Liver (tissue), 9 donors: ENCODE results near the gene ARID3A. TPM values are rescaled to one million over a fixed set of nuclear protein-coding genes. Genes with fewer than 3 reads are reported as not detected.

Source experiments
- DNase-seq: peaks from one replicate; pipeline ENCODE4 v3.0.0-alpha.2; 2017; ENCODE audit warnings: low spot score
- H3K27ac ChIP-seq, 2 donors: one replicate each; pipeline ENCODE4 v1.7.0; 2013; ENCODE audit warnings: inconsistent platforms in 2 of 2, low read length in 2 of 2, control low read depth in 1 of 2, low read depth in 1 of 2, mild to moderate bottlenecking in 1 of 2
- H3K27me3 ChIP-seq, 4 donors: one replicate each; pipeline versions ENCODE4 v1.6.1 to v1.7.0; 2013; ENCODE audit warnings: low read length in 3 of 4, inconsistent platforms in 1 of 4, mild to moderate bottlenecking in 1 of 4, moderate library complexity in 1 of 4; ENCODE audit not compliant: control insufficient read depth in 4 of 4, insufficient read depth in 4 of 4
- H3K36me3 ChIP-seq, 4 donors: one replicate each; pipeline versions ENCODE4 v1.6.1 to v1.7.0; 2013; ENCODE audit warnings: low read length in 3 of 4, mild to moderate bottlenecking in 3 of 4, low read depth in 1 of 4, moderate library complexity in 1 of 4; ENCODE audit not compliant: control insufficient read depth in 4 of 4, insufficient read depth in 3 of 4
- H3K4me1 ChIP-seq, 4 donors: one replicate each; pipeline versions ENCODE4 v1.6.1 to v1.7.0; 2013; ENCODE audit warnings: low read length in 3 of 4, mild to moderate bottlenecking in 3 of 4, moderate library complexity in 1 of 4; ENCODE audit not compliant: control insufficient read depth in 4 of 4, insufficient read depth in 4 of 4
- H3K4me3 ChIP-seq, 3 donors: one replicate each; pipeline versions ENCODE4 v1.6.1 to v1.7.0; 2013; ENCODE audit warnings: low read length in 3 of 3, control low read depth in 1 of 3, low read depth in 1 of 3, mild to moderate bottlenecking in 1 of 3
- H3K9ac ChIP-seq, 2 donors: one replicate each; pipeline ENCODE4 v1.7.0; 2013; ENCODE audit warnings: low read length in 2 of 2, mild to moderate bottlenecking in 2 of 2, moderate library complexity in 2 of 2, control low read depth in 1 of 2, low read depth in 1 of 2
- H3K9me3 ChIP-seq, 4 donors: one replicate each; pipeline versions ENCODE4 v1.6.1 to v1.7.0; 2013; ENCODE audit warnings: low read length in 3 of 4; ENCODE audit not compliant: control insufficient read depth in 4 of 4
- CTCF ChIP-seq: fragments of 150-350 bp; IDR thresholded peaks from 2 replicates; pipeline ENCODE4 v1.5.1; 2017; ENCODE audit warnings: improper control_type of control experiment, low read depth, low read length; ENCODE audit not compliant: missing input control
- EGR1 ChIP-seq, 2 donors: IDR thresholded peaks; 2 replicates each; pipeline ENCODE4 v1.6.1; 2016 to 2018; ENCODE audit warnings: antibody characterized with exemption in 2 of 2, low read depth in 2 of 2
- HNF4A ChIP-seq, 2 donors: conservative IDR thresholded peaks; 2 replicates each; pipeline ENCODE4 v1.6.1; 2016; ENCODE audit warnings: antibody characterized with exemption in 2 of 2, mild to moderate bottlenecking in 2 of 2
- HNF4G ChIP-seq: IDR thresholded peaks from 2 replicates; pipeline ENCODE4 v1.6.1; 2016; ENCODE audit warnings: antibody characterized with exemption
- RAD21 ChIP-seq, 2 donors: IDR thresholded peaks; 2 replicates each; pipeline ENCODE4 v1.6.1; 2016; ENCODE audit warnings: antibody characterized with exemption in 2 of 2, mild to moderate bottlenecking in 2 of 2
- REST ChIP-seq: IDR thresholded peaks from 2 replicates; pipeline ENCODE4 v1.6.1; 2016; ENCODE audit warnings: antibody characterized with exemption, mild to moderate bottlenecking
- SP1 ChIP-seq: IDR thresholded peaks from 2 replicates; pipeline ENCODE4 v1.6.1; 2018; ENCODE audit warnings: antibody characterized with exemption, mild to moderate bottlenecking
- TAF1 ChIP-seq: conservative IDR thresholded peaks from 2 replicates; pipeline ENCODE4 v1.6.1; 2016; ENCODE audit warnings: antibody characterized with exemption, mild to moderate bottlenecking
- WGBS: extraction: QIAGEN DNeasy Blood & Tissue Kit; methylation state at CpG from one replicate; pipeline ENCODE4 v1.1.7; 2013; 5-methylcytosine and 5-hydroxymethylcytosine counted together
- polyA plus RNA-seq, 2 donors: library from polyadenylated mRNA; stranded (reverse) in 1 of 2; unstranded in 1 of 2; fragments of 200-250 nt in 1 of 2; fragments of >200 nt in 1 of 2; fragmentation: Nextera tagmentation in 1 of 2; extraction: Ambion mirVana in 1 of 2; gene quantifications; one replicate each; pipeline versions ENCODE4 v1.2.1 to v1.2.3, GENCODE V29; 2013 to 2015
- total RNA-seq, 2 donors: library from RNA; depleted of rRNA; stranded (reverse); fragments of >200 nt; gene quantifications; one replicate each; pipeline ENCODE4 v1.2.3, GENCODE V29; 2014
- TF ChIP-seq, protein P1 (sequence below): IDR thresholded peaks from 2 replicates; pipeline ENCODE4 v1.6.1; 2016; ENCODE audit warnings: antibody characterized with exemption
- TF ChIP-seq, protein P2 (sequence below): IDR thresholded peaks from 2 replicates; pipeline ENCODE4 v1.6.1; 2016; ENCODE audit warnings: antibody characterized with exemption
- donor health status: healthy.
- donor health status: healthy.
- donor health status: healthy.
- donor health status: healthy.
- donor health status: healthy.

ARID3A gene
- total and polyA plus RNA-seq, 4 donors, result 0.74 to 42.4 (median 3.1) TPM

DNA sequence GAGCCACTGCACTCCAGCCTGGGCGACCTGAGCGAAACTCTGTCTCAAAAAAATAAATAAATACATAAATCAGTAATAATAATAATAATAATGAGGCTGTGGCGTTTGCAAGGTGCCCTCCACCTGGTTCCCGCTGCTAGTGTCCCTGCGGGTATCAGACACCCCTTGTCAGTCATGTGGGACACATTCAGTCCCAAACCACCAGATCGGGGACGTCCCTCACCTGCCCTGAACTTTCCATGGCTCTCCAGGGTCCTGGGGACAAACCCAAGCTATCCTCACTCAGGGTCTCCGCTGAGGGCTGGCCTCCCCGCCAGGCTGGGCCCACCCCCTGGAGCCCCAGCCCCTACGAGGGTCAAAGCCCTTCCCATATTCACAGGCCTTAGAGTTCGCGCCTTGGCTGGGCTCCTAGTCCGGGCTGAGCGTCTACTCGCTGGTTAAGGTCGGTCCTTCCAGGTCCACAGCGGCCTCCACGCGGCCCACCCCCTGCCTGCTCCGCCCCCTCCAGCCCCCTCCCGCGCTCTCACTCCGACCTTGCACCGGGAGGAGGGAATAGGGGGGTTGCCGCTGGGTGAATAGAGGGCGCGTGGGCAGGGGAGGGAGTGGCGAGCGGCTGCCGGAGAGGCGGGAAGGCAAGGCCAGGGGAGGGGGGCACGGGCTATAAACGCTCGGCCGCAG is 9.1 kb upstream of the ARID3A start:
- H3K27me3 ChIP-seq, result peaks cover 0 to 15% (median 3%) of the 10 kb centered on the region in 4 donors
- 17% methylated on average over 35 of the region's 35 CpGs for WGBS
- peak overlapping the region in 1 of 3 donors; percentile 35 for H3K4me3 ChIP-seq
- H3K4me1 ChIP-seq, result peaks cover 0 to 32% (median 16%) of the 10 kb centered on the region in 4 donors
- H3K9me3 ChIP-seq, result no peaks in the 10 kb centered on the region
- H3K36me3 ChIP-seq, result no peaks in the 10 kb centered on the region
- H3K9ac ChIP-seq, result no peak overlapping the region
- no peak for TF ChIP-seq SP1
- DNase-seq, result peak; percentile 61
- no peak overlapping the region for H3K27ac ChIP-seq

- WGBS, result 2% methylated on average over 87 of the region's 87 CpGs
- no peak for TF ChIP-seq HNF4G
- TF ChIP-seq HNF4A (conservative IDR thresholded peaks at IDR 0.05), result no peak
- peak; percentile 34 to 61 for TF ChIP-seq RAD21 (IDR thresholded peaks at IDR 0.05)
- no peak for TF ChIP-seq EGR1 (IDR thresholded peaks at IDR 0.05; ENCODE audit: low read depth in 2 of 2)
- TF ChIP-seq, protein P1, sequence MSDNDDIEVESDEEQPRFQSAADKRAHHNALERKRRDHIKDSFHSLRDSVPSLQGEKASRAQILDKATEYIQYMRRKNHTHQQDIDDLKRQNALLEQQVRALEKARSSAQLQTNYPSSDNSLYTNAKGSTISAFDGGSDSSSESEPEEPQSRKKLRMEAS, result no peak
- TF ChIP-seq REST, result no peak
- no peak for TF ChIP-seq SP1
- TF ChIP-seq CTCF, result peak; percentile 23
- no peak for TF ChIP-seq TAF1
- Histone ChIP-seq H3K9ac (no peak within 1 kb of the TSS), H3K4me1 (peaks cover 0 to 32% (median 16%) of the 10 kb centered on the region in 4 donors), H3K4me3 (peak within 1 kb of the TSS in 1 of 3 donors; percentile 35), H3K36me3 (no peaks in the 10 kb centered on the region), H3K27me3 (peaks cover 0 to 15% (median 3%) of the 10 kb centered on the region in 4 donors), H3K9me3 (no peaks in the 10 kb centered on the region), H3K27ac (no peak within 1 kb of the TSS)
- peak; percentile 54 for DNase-seq
Observed at GRCh38 chr19:917323-918151, 8.3 kb upstream of the ARID3A start, which contains the start of gene KISS1R. Gene KISS1R, plus strand, starts transcription at chr19:917333. Its CDS starts 170 bp downstream, at chr19:917503.

GRCh38 chr19:918152-918437 is 7.7 kb upstream of the ARID3A start:
- Histone ChIP-seq H3K4me3 (no peak overlapping the region), H3K9me3 (no peaks in the 10 kb centered on the region), H3K27ac (no peak overlapping the region), H3K27me3 (peaks cover 0 to 15% (median 3%) of the 10 kb centered on the region in 4 donors), H3K36me3 (no peaks in the 10 kb centered on the region), H3K9ac (no peak overlapping the region), H3K4me1 (peaks cover 0 to 32% (median 16%) of the 10 kb centered on the region in 4 donors)
- no peak for DNase-seq
- 8% methylated on average over 12 of the region's 12 CpGs for WGBS
- TF ChIP-seq, protein P2, sequence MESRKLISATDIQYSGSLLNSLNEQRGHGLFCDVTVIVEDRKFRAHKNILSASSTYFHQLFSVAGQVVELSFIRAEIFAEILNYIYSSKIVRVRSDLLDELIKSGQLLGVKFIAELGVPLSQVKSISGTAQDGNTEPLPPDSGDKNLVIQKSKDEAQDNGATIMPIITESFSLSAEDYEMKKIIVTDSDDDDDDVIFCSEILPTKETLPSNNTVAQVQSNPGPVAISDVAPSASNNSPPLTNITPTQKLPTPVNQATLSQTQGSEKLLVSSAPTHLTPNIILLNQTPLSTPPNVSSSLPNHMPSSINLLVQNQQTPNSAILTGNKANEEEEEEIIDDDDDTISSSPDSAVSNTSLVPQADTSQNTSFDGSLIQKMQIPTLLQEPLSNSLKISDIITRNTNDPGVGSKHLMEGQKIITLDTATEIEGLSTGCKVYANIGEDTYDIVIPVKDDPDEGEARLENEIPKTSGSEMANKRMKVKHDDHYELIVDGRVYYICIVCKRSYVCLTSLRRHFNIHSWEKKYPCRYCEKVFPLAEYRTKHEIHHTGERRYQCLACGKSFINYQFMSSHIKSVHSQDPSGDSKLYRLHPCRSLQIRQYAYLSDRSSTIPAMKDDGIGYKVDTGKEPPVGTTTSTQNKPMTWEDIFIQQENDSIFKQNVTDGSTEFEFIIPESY, result no peak
- no peak for TF ChIP-seq HNF4A (conservative IDR thresholded peaks at IDR 0.05)
